Adrenal gland (tissue), 5 donors: ENCODE data around the gene KRTCAP3.

Experiments used
- POLR2A ChIP-seq, 2 donors: fragments of 450-650 bp; IDR thresholded peaks; one replicate each; pipeline ENCODE4 v1.6.1; 2017; ENCODE audit warnings: antibody characterized with exemption in 2 of 2, mild to moderate bottlenecking in 2 of 2, moderate library complexity in 1 of 2
- TF ChIP-seq, protein P1 (sequence below), 6 experiments: fragments of 450-650 bp in 4 of 6; fragments of 200-600 bp in 2 of 6; sonication (generic) in 1 of 6; IDR thresholded peaks; 1 replicate in 5 of 6; 2 replicates in 1 of 6; pipeline versions ENCODE4 v1.5.1 to v1.8.0; 2016 to 2021; ENCODE audit warnings: antibody characterized with exemption in 6 of 6, mild to moderate bottlenecking in 2 of 6, moderate library complexity in 1 of 6
- donor health status: DM: no; HTN: no; CAD: no.

DNA sequence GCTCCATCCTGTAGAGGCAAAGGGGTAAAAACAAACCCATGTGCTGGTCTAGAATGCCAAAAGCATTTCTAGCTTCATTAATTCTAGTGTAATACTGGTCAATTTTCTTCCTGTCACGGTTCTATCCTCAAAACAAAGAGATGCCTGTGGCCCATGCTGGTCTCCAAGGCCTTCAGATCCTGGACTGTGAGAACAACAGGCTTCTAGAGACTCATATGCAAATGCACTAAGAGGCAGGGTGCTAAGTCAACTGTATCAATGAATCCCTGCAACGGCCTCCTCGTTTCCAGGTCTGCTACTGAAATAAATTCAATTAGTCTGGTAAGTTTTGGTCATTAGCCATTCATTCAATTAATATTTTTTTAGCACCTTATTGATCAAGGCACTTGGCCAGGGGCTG, 43.3 kb downstream of the KRTCAP3 start:
- TF ChIP-seq, protein P1, sequence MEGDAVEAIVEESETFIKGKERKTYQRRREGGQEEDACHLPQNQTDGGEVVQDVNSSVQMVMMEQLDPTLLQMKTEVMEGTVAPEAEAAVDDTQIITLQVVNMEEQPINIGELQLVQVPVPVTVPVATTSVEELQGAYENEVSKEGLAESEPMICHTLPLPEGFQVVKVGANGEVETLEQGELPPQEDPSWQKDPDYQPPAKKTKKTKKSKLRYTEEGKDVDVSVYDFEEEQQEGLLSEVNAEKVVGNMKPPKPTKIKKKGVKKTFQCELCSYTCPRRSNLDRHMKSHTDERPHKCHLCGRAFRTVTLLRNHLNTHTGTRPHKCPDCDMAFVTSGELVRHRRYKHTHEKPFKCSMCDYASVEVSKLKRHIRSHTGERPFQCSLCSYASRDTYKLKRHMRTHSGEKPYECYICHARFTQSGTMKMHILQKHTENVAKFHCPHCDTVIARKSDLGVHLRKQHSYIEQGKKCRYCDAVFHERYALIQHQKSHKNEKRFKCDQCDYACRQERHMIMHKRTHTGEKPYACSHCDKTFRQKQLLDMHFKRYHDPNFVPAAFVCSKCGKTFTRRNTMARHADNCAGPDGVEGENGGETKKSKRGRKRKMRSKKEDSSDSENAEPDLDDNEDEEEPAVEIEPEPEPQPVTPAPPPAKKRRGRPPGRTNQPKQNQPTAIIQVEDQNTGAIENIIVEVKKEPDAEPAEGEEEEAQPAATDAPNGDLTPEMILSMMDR (IDR thresholded peaks at IDR 0.05), result no peak
- no peak for TF ChIP-seq POLR2A (IDR thresholded peaks at IDR 0.05)
